Myocyte (in vitro differentiated cells): ENCODE results near the gene ATP2C2. TPM values are rescaled to one million over a fixed set of nuclear protein-coding genes. Genes with fewer than 3 reads are reported as not detected.

Experiments used
- DNase-seq: peaks from one replicate; pipeline ENCODE4 v3.0.0-alpha.2; 2012; ENCODE audit warnings: low read depth
- total RNA-seq: library from RNA; depleted of rRNA; stranded (reverse); fragments of >200 nt; gene quantifications from 2 replicates; pipeline ENCODE4 v1.2.3, GENCODE V29; 2014

Gene ATP2C2
- total RNA-seq, 1 donor from 2014 or later, result not detected

DNA sequence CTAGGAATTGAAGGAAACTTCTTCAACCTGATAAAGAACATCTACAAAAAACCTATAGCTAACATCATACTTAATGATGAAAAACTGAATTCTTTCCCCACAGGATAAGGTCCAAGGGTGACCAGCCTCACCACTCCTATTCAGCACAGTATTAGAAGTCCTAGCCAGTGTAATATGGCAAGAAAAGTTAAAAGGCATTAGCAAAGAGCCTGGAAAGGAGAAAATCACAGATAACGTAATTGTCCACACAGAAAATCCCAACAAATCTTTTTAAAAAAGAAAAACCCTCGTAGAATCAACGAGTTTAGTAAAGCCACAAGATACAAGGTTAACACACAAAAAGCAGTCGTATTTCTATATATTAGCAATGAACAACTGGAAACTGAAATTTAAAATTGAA lies 98.4 kb downstream of the ATP2C2 start:
- no peak for DNase-seq

- DNase-seq, result no peak
These were observed 98.9 kb downstream of the ATP2C2 start for GRCh38 chr16:84467256-84467655.

DNA sequence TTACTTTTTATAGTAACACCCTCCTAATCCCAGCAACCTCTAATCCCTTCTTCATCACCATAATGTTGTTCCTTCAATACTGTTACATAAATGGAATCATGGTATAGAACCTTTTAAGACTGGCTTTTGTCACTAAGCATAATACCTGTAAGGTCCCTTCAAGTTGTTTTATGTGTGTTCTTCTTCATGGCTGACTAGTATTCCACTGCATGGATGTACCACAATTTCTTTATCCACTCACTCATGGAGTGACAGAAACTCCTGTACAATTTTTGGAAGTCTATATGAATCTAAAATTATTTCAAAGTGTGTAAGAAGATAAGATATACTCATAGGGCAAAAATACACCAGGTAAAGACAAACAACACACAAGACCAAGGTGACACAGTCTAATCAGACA lies 99.4 kb downstream of the ATP2C2 start:
- DNase-seq, result no peak

DNA sequence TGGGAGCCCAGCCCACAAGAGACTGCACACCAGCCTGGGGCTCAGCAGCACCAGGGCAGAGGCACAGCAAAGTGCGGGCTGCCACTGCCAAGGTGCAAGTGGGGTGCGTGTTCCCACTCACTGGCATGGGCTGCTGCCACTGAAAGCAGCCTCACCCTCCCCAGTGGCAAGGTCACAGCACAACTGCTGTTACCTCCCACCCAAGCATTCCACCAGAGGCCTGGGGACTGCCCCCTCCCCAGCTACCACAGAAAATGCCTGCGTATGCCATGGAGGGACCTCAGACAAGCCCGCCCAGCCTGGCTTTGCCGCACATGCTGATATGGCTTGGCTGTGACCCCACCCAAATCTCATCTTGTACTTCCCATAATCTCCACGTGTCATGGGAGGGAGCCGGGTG lies 103.0 kb downstream of the ATP2C2 start:
- no peak for DNase-seq

- no peak for DNase-seq
These were observed 103.6 kb downstream of the ATP2C2 start for GRCh38 chr16:84471966-84472365.

GRCh38 chr16:84475643-84476240 lies 107.4 kb downstream of the ATP2C2 start:
- DNase-seq, result no peak

DNA sequence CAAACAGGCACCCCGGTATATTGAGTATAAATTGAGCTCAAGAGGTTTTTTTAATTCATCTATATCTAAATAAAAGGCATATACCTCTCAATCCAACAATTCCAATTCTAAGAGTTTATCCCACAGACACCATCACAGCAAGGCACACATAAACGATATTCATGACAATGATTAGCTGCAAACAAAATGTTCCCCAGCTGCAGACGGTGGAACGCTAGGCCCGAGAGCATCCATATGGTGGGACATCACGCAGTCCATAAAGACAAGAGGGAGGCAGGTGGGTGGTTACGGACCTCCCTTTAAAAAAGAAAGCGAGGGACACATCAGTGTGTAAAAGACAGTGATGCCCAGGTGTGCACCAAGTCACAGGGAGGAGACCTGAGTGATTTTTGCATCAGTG lies 108.1 kb downstream of the ATP2C2 start:
- DNase-seq, result no peak

DNA sequence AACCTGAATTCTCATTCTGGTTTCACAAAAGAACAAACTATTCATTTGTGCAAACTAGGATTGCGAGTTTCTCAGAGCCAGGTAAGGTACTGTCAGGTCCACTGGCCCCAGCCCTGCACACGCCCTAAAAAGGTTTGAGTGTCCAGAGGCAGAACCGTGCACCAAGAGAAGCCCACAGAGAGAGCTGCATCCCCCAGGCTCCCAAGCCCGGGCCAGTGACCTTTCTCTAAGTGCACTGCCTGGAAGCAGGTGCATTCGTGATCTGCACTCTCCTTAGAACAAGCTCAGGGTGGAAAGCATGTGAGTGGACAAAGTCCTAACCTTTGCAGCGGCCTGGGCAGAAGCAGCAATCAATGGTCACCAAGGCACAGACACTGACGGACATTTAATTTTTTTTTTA lies 109.3 kb downstream of the ATP2C2 start:
- DNase-seq, result no peak

DNA sequence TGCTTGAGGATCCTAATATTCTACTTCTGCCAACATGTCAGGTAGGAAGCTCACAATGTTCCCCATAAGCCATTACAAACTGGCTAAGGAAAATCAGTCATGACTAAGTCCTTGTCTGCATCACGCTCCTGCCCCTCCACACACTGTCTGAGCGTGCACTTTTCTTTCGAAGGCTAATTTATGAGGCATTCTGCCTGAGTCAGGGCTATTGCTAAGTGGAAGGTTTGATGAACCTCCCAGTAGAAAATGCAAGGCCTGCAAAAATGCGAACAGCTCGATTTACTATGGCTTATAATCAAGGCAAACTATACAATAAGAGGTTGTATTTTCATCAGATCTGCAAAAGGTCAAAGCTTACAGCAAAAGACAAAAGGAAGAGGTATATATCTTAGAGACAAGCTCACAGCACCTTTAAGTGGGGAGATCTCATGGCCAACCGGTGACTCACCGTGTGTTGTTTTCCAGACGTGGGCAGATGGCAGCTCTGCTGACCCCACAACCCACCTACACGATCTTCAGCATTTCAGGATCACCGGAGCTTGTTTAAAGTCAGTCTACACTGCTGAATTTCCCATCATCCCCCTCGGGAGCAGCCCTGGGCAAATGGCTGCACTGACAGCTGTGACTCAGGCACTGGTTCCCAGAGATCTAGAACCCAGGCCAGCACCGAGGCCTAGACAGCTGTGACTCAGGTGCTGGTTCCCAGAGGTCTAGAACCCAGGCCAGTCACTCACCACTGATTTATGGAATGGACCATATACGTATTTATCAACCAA lies 110.0 kb downstream of the ATP2C2 start:
- peak; percentile 31 for DNase-seq

DNA sequence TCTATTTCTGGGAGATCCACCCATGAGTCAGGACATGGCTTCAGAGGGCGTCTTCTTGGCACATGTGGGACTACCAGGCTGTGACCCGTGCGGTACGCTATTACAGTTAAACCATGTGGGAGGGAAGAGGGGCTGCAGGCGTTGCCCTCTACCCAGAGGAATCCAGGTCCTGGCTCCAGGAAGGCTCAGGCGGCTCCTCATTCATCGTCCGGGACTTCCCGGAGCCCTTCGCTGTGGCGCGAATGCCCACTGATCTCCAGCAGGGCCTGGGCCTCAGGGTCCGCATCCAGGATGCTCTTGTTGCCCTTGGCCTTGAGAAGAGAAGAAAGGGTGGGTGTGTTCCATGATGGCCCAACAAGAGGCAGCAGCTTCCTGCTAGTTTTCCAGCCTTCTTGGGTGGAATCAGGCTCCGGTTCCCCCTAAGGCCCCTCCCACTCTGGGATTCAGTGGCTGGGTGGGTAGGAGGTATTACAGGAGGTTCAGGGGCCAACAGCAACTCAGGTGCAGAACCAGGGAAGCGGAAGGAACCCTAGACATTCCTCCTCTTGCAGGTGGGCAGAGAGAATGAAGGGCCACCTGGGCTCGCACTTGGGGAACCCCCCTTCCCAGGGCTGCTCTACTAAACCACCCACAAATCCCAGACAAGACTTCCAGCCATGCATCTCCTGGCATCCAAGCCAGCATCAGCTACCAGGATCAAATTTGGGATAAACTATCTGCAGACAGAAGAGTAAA lies 111.5 kb downstream of the ATP2C2 start:
- DNase-seq, result no peak

DNA sequence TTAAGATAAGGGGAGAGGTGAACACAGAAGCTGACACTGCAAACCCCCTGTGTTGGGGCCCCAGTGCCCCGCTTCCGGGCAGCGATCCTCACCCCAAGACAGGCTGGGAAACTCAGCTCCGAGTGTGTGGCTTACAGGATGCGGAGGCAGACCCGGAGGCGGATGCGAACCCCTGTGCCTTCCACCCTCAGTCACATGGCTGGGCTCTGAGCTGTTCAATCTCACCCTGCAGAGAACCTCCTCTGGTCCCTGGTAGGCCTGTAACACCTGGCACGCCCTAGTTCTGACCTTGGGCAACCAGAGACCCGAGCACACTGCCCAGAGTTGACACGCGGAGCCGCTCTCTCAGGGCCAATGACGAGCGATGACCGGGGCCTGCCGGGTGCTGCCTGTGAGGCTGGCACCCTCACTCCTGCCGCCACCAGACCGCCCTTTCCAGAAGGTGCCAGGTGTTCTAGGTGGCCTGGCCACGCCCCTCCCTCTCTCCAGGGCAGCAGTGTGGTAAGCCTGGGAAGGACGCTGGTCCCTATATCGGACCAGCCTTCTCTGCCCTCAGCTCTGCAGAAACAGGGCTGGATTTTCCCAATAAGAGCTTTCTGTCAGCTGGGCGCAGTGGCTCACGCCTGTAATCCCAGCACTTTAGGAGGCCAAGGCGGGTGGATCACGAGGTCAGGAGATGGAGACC lies 112.9 kb downstream of the ATP2C2 start:
- no peak for DNase-seq

- DNase-seq, result peak; percentile 34
These were observed 113.9 kb downstream of the ATP2C2 start for GRCh38 chr16:84482001-84482891.

GRCh38 chr16:84482951-84483881 lies 114.9 kb downstream of the ATP2C2 start:
- no peak for DNase-seq

DNA sequence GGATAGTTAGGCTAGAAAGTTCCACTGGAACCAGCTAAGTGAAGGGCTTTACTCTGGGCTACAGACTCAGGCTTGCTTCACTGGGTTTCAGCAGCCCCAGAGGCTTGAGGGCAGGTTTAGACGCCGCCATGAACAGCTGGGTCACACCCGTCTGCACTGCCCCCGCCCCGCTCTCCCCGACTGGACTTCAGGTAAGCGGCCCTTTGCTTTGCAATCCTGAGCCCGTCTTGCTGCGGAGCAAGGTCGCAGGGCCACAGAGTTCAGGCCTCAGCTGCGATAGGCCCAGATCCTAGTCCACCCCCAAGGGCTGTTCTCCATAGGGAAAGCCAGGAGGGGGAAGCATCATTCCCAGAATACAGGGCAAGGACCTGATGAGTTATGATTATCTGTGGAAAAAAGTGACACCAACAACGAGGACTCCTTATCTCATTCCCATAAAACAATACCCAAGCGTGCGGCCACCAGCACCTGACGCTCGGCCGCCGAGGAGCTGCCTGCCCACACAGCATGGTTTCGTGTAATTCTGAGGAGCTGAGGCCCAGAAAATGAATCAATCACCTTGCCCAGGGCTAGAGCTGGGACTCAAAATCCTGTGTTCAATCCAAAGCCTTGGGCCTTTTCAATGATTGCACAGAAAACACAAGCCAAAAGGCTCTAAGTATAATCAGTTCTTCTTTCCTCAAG lies 115.7 kb downstream of the ATP2C2 start:
- DNase-seq, result no peak

GRCh38 chr16:84484579-84485254 lies 116.4 kb downstream of the ATP2C2 start:
- DNase-seq, result peak; percentile 37

GRCh38 chr16:84485255-84486010 lies 117.1 kb downstream of the ATP2C2 start:
- no peak for DNase-seq

- DNase-seq, result no peak
These were observed 117.8 kb downstream of the ATP2C2 start for GRCh38 chr16:84486126-84486525.
